HEK293 (cell line): ENCODE results near the gene DOCK9.

Experiments
- CTCF ChIA-PET: fragments of 350-600 bp; formaldehyde crosslinking; extraction: SDS; loops from one replicate; lab custom pipeline; 2021; ENCODE audit warnings: antibody characterized with exemption; lab: Yijun Ruan, JAX
- POLR2A ChIA-PET: fragments of 300-600 bp; formaldehyde crosslinking; extraction: SDS; loops from one replicate; lab custom pipeline; 2020; ENCODE audit warnings: antibody characterized with exemption, inconsistent platforms; lab: Yijun Ruan, JAX
- H3K27ac ChIP-seq: fragments of 200-500 bp; sonication (Bioruptor generic); 2 replicates; pipeline ENCODE4 v1.5.1; 2014; ENCODE audit warnings: low read depth, low read length, control low read depth, inconsistent platforms; ENCODE audit errors: extremely low read depth
- H3K36me3 ChIP-seq, 2 experiments: fragments of 200-500 bp in 1 of 2; sonication (Bioruptor generic) in 1 of 2; 1 replicate in 1 of 2; 2 replicates in 1 of 2; pipeline ENCODE4 v1.5.1; 2014 to 2017; ENCODE audit warnings: inconsistent platforms in 2 of 2, low read length in 2 of 2; ENCODE audit not compliant: control insufficient read depth in 2 of 2, insufficient read depth in 1 of 2
- H3K4me1 ChIP-seq: fragments of 200-500 bp; sonication (Bioruptor generic); 2 replicates; pipeline ENCODE4 v1.5.1; 2014; ENCODE audit warnings: mild to moderate bottlenecking, low read length, inconsistent platforms; ENCODE audit not compliant: control insufficient read depth, insufficient read depth
- H3K4me3 ChIP-seq: 2 replicates; pipeline ENCODE4 v1.5.1; 2011; ENCODE audit warnings: low read depth, mild to moderate bottlenecking, control low read depth, low read length, moderate library complexity
- H3K9me3 ChIP-seq: fragments of 200-500 bp; sonication (Bioruptor generic); 2 replicates; pipeline ENCODE4 v1.5.1; 2014; ENCODE audit warnings: low read depth, low read length, inconsistent platforms; ENCODE audit not compliant: control insufficient read depth, insufficient read depth
- PRDM1 ChIP-seq: fragments of 450-650 bp; formaldehyde crosslinking; IDR thresholded peaks from 2 replicates; pipeline ENCODE4; 2016; ENCODE audit warnings: missing biosample characterization, missing genetic modification characterization
- PRDM2 ChIP-seq: fragments of 450-650 bp; formaldehyde crosslinking; IDR thresholded peaks from 2 replicates; pipeline ENCODE4 v1.5.1; 2016; ENCODE audit warnings: missing biosample characterization, missing genetic modification characterization, borderline replicate concordance
- TCF7L2 ChIP-seq: IDR thresholded peaks from 2 replicates; pipeline ENCODE4 v1.6.1; 2011; ENCODE audit warnings: low read depth, mild to moderate bottlenecking, inconsistent platforms, low read length, moderate library complexity, borderline replicate concordance
- ZBTB17 ChIP-seq: fragments of 450-650 bp; formaldehyde crosslinking; IDR thresholded peaks from 2 replicates; pipeline ENCODE4 v1.5.1; 2016; ENCODE audit warnings: missing biosample characterization, missing genetic modification characterization
- ZBTB20 ChIP-seq: fragments of 450-650 bp; formaldehyde crosslinking; IDR thresholded peaks from 2 replicates; pipeline ENCODE4 v1.5.1; 2016; ENCODE audit warnings: missing biosample characterization, missing genetic modification characterization
- ZBTB44 ChIP-seq: fragments of 450-650 bp; IDR thresholded peaks from 2 replicates; pipeline ENCODE4 v1.5.1; 2018; ENCODE audit warnings: missing biosample characterization, mild to moderate bottlenecking, missing genetic modification characterization
- ZNF112 ChIP-seq: fragments of 450-650 bp; formaldehyde crosslinking; IDR thresholded peaks from 2 replicates; pipeline ENCODE4 v1.5.0; 2017; ENCODE audit warnings: missing biosample characterization, missing genetic modification characterization
- ZNF114 ChIP-seq: fragments of 450-650 bp; formaldehyde crosslinking; IDR thresholded peaks from 2 replicates; pipeline ENCODE4 v1.5.0; 2017; ENCODE audit warnings: missing biosample characterization, missing genetic modification characterization
- ZNF132 ChIP-seq: fragments of 450-650 bp; formaldehyde crosslinking; IDR thresholded peaks from 2 replicates; pipeline ENCODE4 v1.5.1; 2017; ENCODE audit warnings: missing biosample characterization, missing genetic modification characterization, borderline replicate concordance
- ZNF202 ChIP-seq: fragments of 450-650 bp; formaldehyde crosslinking; IDR thresholded peaks from 2 replicates; pipeline ENCODE4 v1.5.1; 2016; ENCODE audit warnings: missing biosample characterization, missing genetic modification characterization, borderline replicate concordance
- ZNF211 ChIP-seq: fragments of 450-650 bp; formaldehyde crosslinking; IDR thresholded peaks from 2 replicates; pipeline ENCODE4 v1.5.1; 2016; ENCODE audit warnings: low read depth, missing biosample characterization, missing genetic modification characterization
- ZNF248 ChIP-seq: fragments of 450-650 bp; formaldehyde crosslinking; IDR thresholded peaks from 2 replicates; pipeline ENCODE4 v1.5.1; 2017; ENCODE audit warnings: missing biosample characterization, missing genetic modification characterization
- ZNF302 ChIP-seq: fragments of 450-650 bp; formaldehyde crosslinking; IDR thresholded peaks from 2 replicates; pipeline ENCODE4 v1.5.1; 2016; ENCODE audit warnings: missing biosample characterization, missing genetic modification characterization, low read depth
- ZNF350 ChIP-seq: fragments of 450-650 bp; formaldehyde crosslinking; IDR thresholded peaks from 2 replicates; pipeline ENCODE4 v1.5.0; 2017; ENCODE audit warnings: missing biosample characterization, mild to moderate bottlenecking, missing genetic modification characterization
- ZNF473 ChIP-seq: fragments of 450-650 bp; formaldehyde crosslinking; IDR thresholded peaks from 2 replicates; pipeline ENCODE4 v1.5.1; 2017; ENCODE audit warnings: missing biosample characterization, missing genetic modification characterization
- ZNF514 ChIP-seq: fragments of 450-650 bp; formaldehyde crosslinking; IDR thresholded peaks from 2 replicates; pipeline ENCODE4 v1.5.1; 2016; ENCODE audit warnings: missing biosample characterization, missing genetic modification characterization
- ZNF561 ChIP-seq: fragments of 450-650 bp; IDR thresholded peaks from 2 replicates; pipeline ENCODE4 v1.5.1; 2018; ENCODE audit warnings: missing biosample characterization, missing genetic modification characterization, borderline replicate concordance
- ZNF629 ChIP-seq: fragments of 450-650 bp; formaldehyde crosslinking; IDR thresholded peaks from 2 replicates; pipeline ENCODE4 v1.5.1; 2017; ENCODE audit warnings: missing biosample characterization, missing genetic modification characterization
- ZNF692 ChIP-seq: fragments of 450-650 bp; formaldehyde crosslinking; IDR thresholded peaks from 2 replicates; pipeline ENCODE4 v1.5.1; 2016; ENCODE audit warnings: missing biosample characterization, missing genetic modification characterization
- ZNF76 ChIP-seq: fragments of 450-650 bp; formaldehyde crosslinking; IDR thresholded peaks from 2 replicates; pipeline ENCODE4; 2016; ENCODE audit warnings: low read depth, missing biosample characterization, missing genetic modification characterization, borderline replicate concordance
- ZXDB ChIP-seq: fragments of 450-650 bp; formaldehyde crosslinking; IDR thresholded peaks from 2 replicates; pipeline ENCODE4 v1.5.1; 2016; ENCODE audit warnings: missing biosample characterization, missing genetic modification characterization

The DOCK9 gene

GRCh38 chr13:98797456-98797855, 180.4 kb downstream of the DOCK9 start (continued):
- TF ChIP-seq PRDM2 (no peak), ZNF132 (tag by site-specific recombination) (no peak), ZNF248 (tag by site-specific recombination) (no peak), ZNF76 (no peak), ZNF692 (no peak), ZNF202 (tag by site-specific recombination) (no peak), ZNF514 (tag by site-specific recombination) (no peak), ZBTB17 (no peak), ZNF561 (tag by site-specific recombination) (no peak), ZNF629 (tag by site-specific recombination) (no peak), ZBTB20 (no peak), ZBTB44 (no peak), TCF7L2 (no peak), ZXDB (tag by site-specific recombination) (no peak), ZNF473 (tag by site-specific recombination) (no peak)

GRCh38 chr13:98796798-98797197, 181.1 kb downstream of the DOCK9 start:
- Histone ChIP-seq H3K36me3 (peaks cover 0 to 8% of the 10 kb centered on the region in 2 experiments; a peak in 1 of 3 replicates), H3K4me1 (no peaks in the 10 kb centered on the region), H3K27ac (no peak overlapping the region), H3K4me3 (no peak overlapping the region), H3K9me3 (no peaks in the 10 kb centered on the region)
- POLR2A ChIA-PET: no interaction called here
- CTCF ChIA-PET: interaction anchor here (0.5 kb wide), 1 partner anchor 478 kb away, joined by 3 read pairs; no protein-coding TSS in a partner anchor
- TF ChIP-seq PRDM1 (tag by site-specific recombination): no peak
- no peak for TF ChIP-seq ZNF114 (tag by site-specific recombination)
- no peak for TF ChIP-seq PRDM2
- TF ChIP-seq ZNF112 (tag by site-specific recombination): no peak
- no peak for TF ChIP-seq ZNF211 (tag by site-specific recombination)
- no peak for TF ChIP-seq ZNF350
- no peak for TF ChIP-seq ZNF302
